Measurements from ENCODE around the gene PNPLA2.

PNPLA2 gene

GRCh38 chr11:796565-797295, 22.0 kb upstream of the PNPLA2 start:
- no peak overlapping the region for H4K5ac ChIP-seq (ENCODE audit: low read length)
- peaks cover 4% of the 10 kb centered on the region for H3K79me1 ChIP-seq (ENCODE audit: low read length)
- H3K56ac ChIP-seq (ENCODE audit: low read length) = peak overlapping the region; percentile 100
- H3K27me3 ChIP-seq (ENCODE audit: insufficient read depth, low read length, poor library complexity) = no peaks in the 10 kb centered on the region
- no peak overlapping the region for H3K23ac ChIP-seq (ENCODE audit: low read length)
- no peak overlapping the region for H3K27ac ChIP-seq (ENCODE audit: low read depth, low read length)
- no peak overlapping the region for H4K8ac ChIP-seq (ENCODE audit: low read depth, low read length)
- peak overlapping the region; percentile 76 for H3K4me2 ChIP-seq (ENCODE audit: low read length)
- peaks cover 3% of the 10 kb centered on the region for H3K79me2 ChIP-seq (ENCODE audit: control insufficient read depth, insufficient read depth, low read length)
- peak overlapping the region; percentile 99 for H3K9ac ChIP-seq (ENCODE audit: low read length)
- no peak overlapping the region for H3K4ac ChIP-seq (ENCODE audit: low read depth, low read length)
- H3K4me3 ChIP-seq (ENCODE audit: low read length) = no peak overlapping the region
- DNase-seq = no peak
- H3K4me1 ChIP-seq (ENCODE audit: control insufficient read depth, low read depth, low read length) = no peaks in the 10 kb centered on the region
- H2AK5ac ChIP-seq (ENCODE audit: low read length) = no peak overlapping the region
- H2BK120ac ChIP-seq (ENCODE audit: low read depth, low read length) = no peak overlapping the region
- H3K18ac ChIP-seq (ENCODE audit: low read length) = no peak overlapping the region
- no CpG with 5 or more reads among the region's 18 CpGs for WGBS (ENCODE audit: extremely low coverage, insufficient coverage, low lambda C conversion rate)
- H3K36me3 ChIP-seq (ENCODE audit: control insufficient read depth, insufficient read depth, low read length) = no peaks in the 10 kb centered on the region
- H2BK15ac ChIP-seq (replicated peaks; ENCODE audit: low read depth) = no peak overlapping the region
- H2BK5ac ChIP-seq (ENCODE audit: low read length) = no peak overlapping the region

DNA sequence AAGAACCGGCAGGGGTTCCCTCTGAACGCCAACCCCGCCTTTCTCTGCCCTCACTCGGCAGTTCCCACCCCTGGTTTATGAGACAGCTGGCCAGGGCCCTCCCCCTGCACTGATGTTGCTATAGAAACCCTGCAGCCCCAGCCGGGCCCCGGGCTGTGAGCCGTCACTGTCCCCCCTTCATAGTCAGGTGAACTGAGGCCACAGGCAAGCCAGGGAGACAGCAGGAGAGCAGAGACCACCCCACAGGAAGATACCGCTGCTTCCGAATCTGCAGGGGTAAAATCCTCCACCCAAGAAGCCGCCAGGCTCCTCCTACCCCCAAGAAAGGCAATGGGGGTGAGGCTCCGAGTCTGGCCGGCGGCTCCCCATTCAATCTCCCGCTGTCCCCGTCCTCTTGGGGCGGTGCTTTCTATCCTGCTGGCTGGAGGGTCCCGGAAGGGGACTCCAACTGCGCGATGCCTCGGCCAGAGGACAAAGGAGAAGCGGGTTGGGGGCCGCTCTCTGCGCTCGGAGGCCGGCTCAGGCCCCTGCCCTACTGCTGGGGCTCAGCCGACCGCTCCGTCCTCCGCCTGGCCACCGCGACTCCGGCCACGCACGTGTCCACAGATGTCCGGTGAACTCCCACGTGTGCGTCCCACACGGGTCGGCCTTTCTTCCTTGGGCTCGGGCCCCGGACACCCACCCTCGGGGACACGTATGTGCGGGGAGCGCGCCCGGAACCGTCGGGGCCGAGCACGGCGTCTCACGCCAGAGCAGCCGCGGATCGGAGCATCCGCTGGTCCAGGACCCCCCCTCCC, 21.2 kb upstream of the PNPLA2 start:
- Histone ChIP-seq H3K27ac (ENCODE audit: low read depth, low read length) (peak overlapping the region; percentile 54), H3K79me1 (ENCODE audit: low read length) (peaks cover 4% of the 10 kb centered on the region), H2BK15ac (replicated peaks; ENCODE audit: low read depth) (no peak overlapping the region), H4K8ac (ENCODE audit: low read depth, low read length) (no peak overlapping the region), H3K27me3 (ENCODE audit: insufficient read depth, low read length, poor library complexity) (no peaks in the 10 kb centered on the region), H3K36me3 (ENCODE audit: control insufficient read depth, insufficient read depth, low read length) (no peaks in the 10 kb centered on the region), H3K4me1 (ENCODE audit: control insufficient read depth, low read depth, low read length) (no peaks in the 10 kb centered on the region), H3K56ac (ENCODE audit: low read length) (peak overlapping the region; percentile 100), H3K4me2 (ENCODE audit: low read length) (peak overlapping the region; percentile 76), H3K23ac (ENCODE audit: low read length) (no peak overlapping the region), H2AK5ac (ENCODE audit: low read length) (no peak overlapping the region), H3K79me2 (ENCODE audit: control insufficient read depth, insufficient read depth, low read length) (peaks cover 3% of the 10 kb centered on the region), H3K4ac (ENCODE audit: low read depth, low read length) (peak overlapping the region; percentile 8), H2BK5ac (ENCODE audit: low read length) (peak overlapping the region; percentile 73), H2BK120ac (ENCODE audit: low read depth, low read length) (no peak overlapping the region), H3K18ac (ENCODE audit: low read length) (peak overlapping the region; percentile 44), H3K4me3 (ENCODE audit: low read length) (peak overlapping the region; percentile 90), H3K9ac (ENCODE audit: low read length) (peak overlapping the region; percentile 99), H4K5ac (ENCODE audit: low read length) (no peak overlapping the region)
- DNase-seq = peak; percentile 80
- no CpG with 5 or more reads among the region's 57 CpGs for whole genome bisulfite sequencing (ENCODE audit: extremely low coverage, insufficient coverage, low lambda C conversion rate)

GRCh38 chr11:798093-798713, 20.5 kb upstream of the PNPLA2 start, which contains the start of gene SLC25A22:
SLC25A22 (minus strand) TSS chr11:798281; CDS start chr11:795006, 3,275 bp downstream.
- Histone ChIP-seq H3K18ac (ENCODE audit: low read length) (peak within 1 kb of the TSS; percentile 44), H3K36me3 (ENCODE audit: control insufficient read depth, insufficient read depth, low read length) (no peaks in the 10 kb centered on the region), H3K4me3 (ENCODE audit: low read length) (peak within 1 kb of the TSS; percentile 90), H3K4me2 (ENCODE audit: low read length) (peak within 1 kb of the TSS; percentile 76), H3K79me1 (ENCODE audit: low read length) (peaks cover 4% of the 10 kb centered on the region), H2BK5ac (ENCODE audit: low read length) (peak within 1 kb of the TSS; percentile 73), H3K27ac (ENCODE audit: low read depth, low read length) (peak within 1 kb of the TSS; percentile 54), H3K4me1 (ENCODE audit: control insufficient read depth, low read depth, low read length) (no peaks in the 10 kb centered on the region), H4K8ac (ENCODE audit: low read depth, low read length) (no peak within 1 kb of the TSS), H2BK15ac (replicated peaks; ENCODE audit: low read depth) (no peak within 1 kb of the TSS), H4K5ac (ENCODE audit: low read length) (no peak within 1 kb of the TSS), H3K23ac (ENCODE audit: low read length) (no peak within 1 kb of the TSS), H3K79me2 (ENCODE audit: control insufficient read depth, insufficient read depth, low read length) (peaks cover 3% of the 10 kb centered on the region), H2AK5ac (ENCODE audit: low read length) (no peak within 1 kb of the TSS), H3K27me3 (ENCODE audit: insufficient read depth, low read length, poor library complexity) (no peaks in the 10 kb centered on the region), H3K56ac (ENCODE audit: low read length) (peak within 1 kb of the TSS; percentile 100), H2BK120ac (ENCODE audit: low read depth, low read length) (no peak within 1 kb of the TSS), H3K9ac (ENCODE audit: low read length) (peak within 1 kb of the TSS; percentile 99), H3K4ac (ENCODE audit: low read depth, low read length) (peak within 1 kb of the TSS; percentile 8)
- WGBS (ENCODE audit: extremely low coverage, insufficient coverage, low lambda C conversion rate) = no CpG with 5 or more reads among the region's 69 CpGs
- DNase-seq = peak; percentile 85

DNA sequence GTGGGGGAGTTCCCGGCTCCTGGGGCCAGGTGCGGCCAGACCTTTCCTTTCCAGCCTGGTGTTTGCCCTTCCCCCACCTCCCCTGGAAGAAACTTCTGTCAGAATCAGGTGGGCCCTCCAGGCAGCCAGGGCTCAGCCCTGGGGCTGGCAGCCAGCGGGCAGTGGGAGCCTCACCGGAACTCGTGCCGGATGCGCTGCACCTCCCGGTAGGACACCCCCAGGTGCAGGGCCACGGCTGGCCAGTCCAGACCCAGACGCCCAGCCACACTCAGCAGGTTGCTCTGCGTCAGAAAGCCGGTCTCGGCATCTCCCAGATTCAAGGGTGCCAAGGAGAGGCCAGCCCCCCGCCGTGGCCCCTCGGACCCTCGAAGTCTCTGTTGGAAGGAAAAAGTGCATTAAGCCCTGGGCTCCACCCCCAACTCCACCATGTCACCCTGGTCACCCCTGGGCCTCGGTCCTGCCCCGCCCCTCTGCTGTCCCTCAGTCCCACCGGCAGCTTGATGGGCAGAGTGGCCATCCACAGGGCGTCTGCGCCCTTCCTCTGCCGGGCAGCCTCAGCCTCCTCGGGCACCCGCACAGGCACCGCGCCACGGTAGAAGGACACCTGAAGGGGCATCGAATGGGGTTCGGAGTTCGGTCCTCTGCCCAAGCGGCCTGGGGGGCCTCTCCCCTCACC, 18.9 kb upstream of the PNPLA2 start:
- H3K4me3 ChIP-seq (ENCODE audit: low read length) = no peak overlapping the region
- no CpG with 5 or more reads among the region's 32 CpGs for WGBS (ENCODE audit: extremely low coverage, insufficient coverage, low lambda C conversion rate)
- H3K27me3 ChIP-seq (ENCODE audit: insufficient read depth, low read length, poor library complexity) = no peaks in the 10 kb centered on the region
- H3K27ac ChIP-seq (ENCODE audit: low read depth, low read length) = no peak overlapping the region
- no peak overlapping the region for H3K4ac ChIP-seq (ENCODE audit: low read depth, low read length)
- no peak overlapping the region for H4K8ac ChIP-seq (ENCODE audit: low read depth, low read length)
- H3K56ac ChIP-seq (ENCODE audit: low read length) = no peak overlapping the region
- H2BK120ac ChIP-seq (ENCODE audit: low read depth, low read length) = no peak overlapping the region
- H4K5ac ChIP-seq (ENCODE audit: low read length) = no peak overlapping the region
- no peak overlapping the region for H2BK15ac ChIP-seq (replicated peaks; ENCODE audit: low read depth)
- no peak overlapping the region for H2AK5ac ChIP-seq (ENCODE audit: low read length)
- no peak overlapping the region for H2BK5ac ChIP-seq (ENCODE audit: low read length)
- peaks cover 3% of the 10 kb centered on the region for H3K79me2 ChIP-seq (ENCODE audit: control insufficient read depth, insufficient read depth, low read length)
- H3K4me2 ChIP-seq (ENCODE audit: low read length) = no peak overlapping the region
- H3K4me1 ChIP-seq (ENCODE audit: control insufficient read depth, low read depth, low read length) = peaks cover 4% of the 10 kb centered on the region
- H3K9ac ChIP-seq (ENCODE audit: low read length) = no peak overlapping the region
- H3K79me1 ChIP-seq (ENCODE audit: low read length) = peaks cover 4% of the 10 kb centered on the region
- H3K23ac ChIP-seq (ENCODE audit: low read length) = no peak overlapping the region
- H3K18ac ChIP-seq (ENCODE audit: low read length) = no peak overlapping the region
- no peak for DNase-seq
- H3K36me3 ChIP-seq (ENCODE audit: control insufficient read depth, insufficient read depth, low read length) = no peaks in the 10 kb centered on the region

GRCh38 chr11:800473-800872, 18.2 kb upstream of the PNPLA2 start:
- Histone ChIP-seq H3K4ac (ENCODE audit: low read depth, low read length) (no peak overlapping the region), H3K27me3 (ENCODE audit: insufficient read depth, low read length, poor library complexity) (no peaks in the 10 kb centered on the region), H3K79me2 (ENCODE audit: control insufficient read depth, insufficient read depth, low read length) (peaks cover 3% of the 10 kb centered on the region), H3K56ac (ENCODE audit: low read length) (no peak overlapping the region), H2BK15ac (replicated peaks; ENCODE audit: low read depth) (no peak overlapping the region), H2AK5ac (ENCODE audit: low read length) (no peak overlapping the region), H3K27ac (ENCODE audit: low read depth, low read length) (no peak overlapping the region), H3K4me1 (ENCODE audit: control insufficient read depth, low read depth, low read length) (peaks cover 4% of the 10 kb centered on the region), H2BK120ac (ENCODE audit: low read depth, low read length) (no peak overlapping the region), H3K79me1 (ENCODE audit: low read length) (peaks cover 4% of the 10 kb centered on the region), H2BK5ac (ENCODE audit: low read length) (no peak overlapping the region), H4K5ac (ENCODE audit: low read length) (no peak overlapping the region), H3K9ac (ENCODE audit: low read length) (no peak overlapping the region), H3K23ac (ENCODE audit: low read length) (no peak overlapping the region), H3K36me3 (ENCODE audit: control insufficient read depth, insufficient read depth, low read length) (no peaks in the 10 kb centered on the region), H3K18ac (ENCODE audit: low read length) (no peak overlapping the region), H3K4me3 (ENCODE audit: low read length) (no peak overlapping the region), H3K4me2 (ENCODE audit: low read length) (no peak overlapping the region), H4K8ac (ENCODE audit: low read depth, low read length) (no peak overlapping the region)
- DNase-seq = no peak
- WGBS (ENCODE audit: extremely low coverage, insufficient coverage, low lambda C conversion rate) = no CpG with 5 or more reads among the region's 30 CpGs
